ENCODE results near the gene OR6Q1. TPM values are rescaled to one million over a fixed set of nuclear protein-coding genes. Genes with fewer than 3 reads are reported as not detected.

OR6Q1 gene
- total and polyA plus RNA-seq, 4 donors: not detected

DNA sequence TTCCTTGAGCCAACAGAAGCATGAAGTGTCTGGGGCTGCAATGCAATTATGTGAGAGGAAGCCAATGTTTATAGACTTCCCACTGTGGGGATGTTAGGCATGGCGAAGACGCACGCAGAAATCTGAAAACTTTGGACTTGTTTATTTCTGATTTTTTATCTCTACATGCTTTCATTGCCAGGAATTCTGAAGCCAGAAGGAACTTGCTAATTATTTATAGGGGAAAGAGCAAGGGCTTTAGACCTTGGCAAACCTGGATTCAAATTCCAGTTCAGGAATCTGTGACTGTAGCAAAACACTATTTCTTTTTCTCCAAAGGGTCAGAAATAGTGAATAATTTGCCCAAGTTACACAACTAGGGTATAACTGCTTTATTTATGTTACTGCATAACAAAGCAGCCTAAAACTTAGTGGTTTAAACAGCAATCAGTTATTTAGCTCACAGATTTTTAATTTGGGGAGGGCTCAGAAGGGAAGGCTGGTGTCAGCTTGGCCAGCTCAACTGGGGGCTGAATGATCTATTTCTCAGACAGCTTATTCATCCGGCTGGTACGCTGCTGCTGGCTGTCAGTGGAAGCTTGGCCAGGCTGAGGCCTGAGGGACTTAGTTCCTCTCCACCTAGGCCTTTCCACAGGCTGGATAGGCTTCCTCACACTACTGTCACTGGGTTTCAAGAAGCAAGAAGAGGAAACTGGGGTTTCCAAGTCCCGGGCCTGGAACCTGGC lies 1.9 kb upstream of the OR6Q1 start:
- Histone ChIP-seq H3K9me3 (ENCODE audit: control insufficient read depth in 4 of 4, insufficient read depth in 3 of 4, low read length in 3 of 4) (peaks cover 0 to 2% (median 0%) of the 10 kb centered on the region in 4 donors), H3K9ac (ENCODE audit: insufficient read depth in 1 of 2, low read length in 2 of 2) (no peak overlapping the region), H3K36me3 (ENCODE audit: control insufficient read depth in 4 of 4, insufficient read depth in 4 of 4, low read length in 4 of 4) (no peaks in the 10 kb centered on the region), H3K4me3 (no peak overlapping the region), H3K27me3 (ENCODE audit: control insufficient read depth in 3 of 3, insufficient read depth in 3 of 3, low read length in 2 of 3) (no peaks in the 10 kb centered on the region), H3K27ac (ENCODE audit: low read depth in 1 of 2, low read length in 1 of 2) (peak overlapping the region in 1 of 2 donors; percentile 51), H3K4me1 (ENCODE audit: control insufficient read depth in 5 of 5, insufficient read depth in 5 of 5, low read length in 5 of 5) (peaks cover 0 to 35% (median 7%) of the 10 kb centered on the region in 5 donors)
- DNase-seq (peak; percentile 54 to 89 (median 76)), ATAC-seq (ENCODE audit: insufficient read depth, low FRiP score) (peak; percentile 27)
- TF ChIP-seq, protein P1, sequence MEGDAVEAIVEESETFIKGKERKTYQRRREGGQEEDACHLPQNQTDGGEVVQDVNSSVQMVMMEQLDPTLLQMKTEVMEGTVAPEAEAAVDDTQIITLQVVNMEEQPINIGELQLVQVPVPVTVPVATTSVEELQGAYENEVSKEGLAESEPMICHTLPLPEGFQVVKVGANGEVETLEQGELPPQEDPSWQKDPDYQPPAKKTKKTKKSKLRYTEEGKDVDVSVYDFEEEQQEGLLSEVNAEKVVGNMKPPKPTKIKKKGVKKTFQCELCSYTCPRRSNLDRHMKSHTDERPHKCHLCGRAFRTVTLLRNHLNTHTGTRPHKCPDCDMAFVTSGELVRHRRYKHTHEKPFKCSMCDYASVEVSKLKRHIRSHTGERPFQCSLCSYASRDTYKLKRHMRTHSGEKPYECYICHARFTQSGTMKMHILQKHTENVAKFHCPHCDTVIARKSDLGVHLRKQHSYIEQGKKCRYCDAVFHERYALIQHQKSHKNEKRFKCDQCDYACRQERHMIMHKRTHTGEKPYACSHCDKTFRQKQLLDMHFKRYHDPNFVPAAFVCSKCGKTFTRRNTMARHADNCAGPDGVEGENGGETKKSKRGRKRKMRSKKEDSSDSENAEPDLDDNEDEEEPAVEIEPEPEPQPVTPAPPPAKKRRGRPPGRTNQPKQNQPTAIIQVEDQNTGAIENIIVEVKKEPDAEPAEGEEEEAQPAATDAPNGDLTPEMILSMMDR (IDR thresholded peaks at IDR 0.05; ENCODE audit: control extremely low read depth, extremely low read depth): no peak
- 45% methylated on average over 6 of the region's 6 CpGs for WGBS, 2 donors

- H3K27me3 ChIP-seq (ENCODE audit: control insufficient read depth in 3 of 3, insufficient read depth in 3 of 3, low read length in 2 of 3): no peaks in the 10 kb centered on the region
- no peak overlapping the region for H3K27ac ChIP-seq (ENCODE audit: low read depth in 1 of 2, low read length in 1 of 2)
- DNase-seq (no peak), ATAC-seq (ENCODE audit: insufficient read depth, low FRiP score) (no peak)
- H3K4me3 ChIP-seq: no peak overlapping the region
- TF ChIP-seq, protein P1 (IDR thresholded peaks at IDR 0.05; ENCODE audit: control extremely low read depth, extremely low read depth): no peak
- H3K9me3 ChIP-seq (ENCODE audit: control insufficient read depth in 4 of 4, insufficient read depth in 3 of 4, low read length in 3 of 4): peaks cover 0 to 2% (median 1%) of the 10 kb centered on the region in 4 donors
- no peaks in the 10 kb centered on the region for H3K36me3 ChIP-seq (ENCODE audit: control insufficient read depth in 4 of 4, insufficient read depth in 4 of 4, low read length in 4 of 4)
- no peak overlapping the region for H3K9ac ChIP-seq (ENCODE audit: insufficient read depth in 1 of 2, low read length in 2 of 2)
- WGBS, 2 donors: 90% methylated on average over 2 of the region's 2 CpGs
- H3K4me1 ChIP-seq (ENCODE audit: control insufficient read depth in 5 of 5, insufficient read depth in 5 of 5, low read length in 5 of 5): peaks cover 0 to 3% (median 0%) of the 10 kb centered on the region in 5 donors
Observed at GRCh38 chr11:58034471-58034870, 3.7 kb downstream of the OR6Q1 start.

- TF ChIP-seq, protein P1 (IDR thresholded peaks at IDR 0.05; ENCODE audit: control extremely low read depth, extremely low read depth): no peak
- H3K9me3 ChIP-seq (ENCODE audit: control insufficient read depth in 4 of 4, insufficient read depth in 3 of 4, low read length in 3 of 4): peaks cover 0 to 9% (median 1%) of the 10 kb centered on the region in 4 donors
- no peak overlapping the region for H3K4me3 ChIP-seq
- no peaks in the 10 kb centered on the region for H3K36me3 ChIP-seq (ENCODE audit: control insufficient read depth in 4 of 4, insufficient read depth in 4 of 4, low read length in 4 of 4)
- no peaks in the 10 kb centered on the region for H3K27me3 ChIP-seq (ENCODE audit: control insufficient read depth in 3 of 3, insufficient read depth in 3 of 3, low read length in 2 of 3)
- H3K4me1 ChIP-seq (ENCODE audit: control insufficient read depth in 5 of 5, insufficient read depth in 5 of 5, low read length in 5 of 5): no peaks in the 10 kb centered on the region
- no peak overlapping the region for H3K9ac ChIP-seq (ENCODE audit: insufficient read depth in 1 of 2, low read length in 2 of 2)
- ATAC-seq (ENCODE audit: insufficient read depth, low FRiP score) (no peak), DNase-seq (no peak)
- H3K27ac ChIP-seq (ENCODE audit: low read depth in 1 of 2, low read length in 1 of 2): no peak overlapping the region
Observed at GRCh38 chr11:58039589-58039988, 8.8 kb downstream of the OR6Q1 start.
